GM23338 (cell line): Measurements from ENCODE around the gene GLOD5. TPM values are rescaled to one million over a fixed set of nuclear protein-coding genes. Genes with fewer than 3 reads are reported as not detected.

Experiments used
- ATAC-seq: fragments of 200-7000 bp; cut with Tn5 transposase; 3 replicates; pipeline ENCODE4 v1.9.1; 2020
- DNase-seq: peaks from one replicate; pipeline ENCODE4 v3.0.0-alpha.2; 2015; ENCODE audit warnings: low spot score
- H2AFZ ChIP-seq: fragments of 200-600 bp; sonication (generic); 2 replicates; pipeline ENCODE4 v1.8.0; 2016; ENCODE audit warnings: antibody characterized with exemption, mild to moderate bottlenecking, moderate library complexity
- H3F3A ChIP-seq: fragments of 200-600 bp; sonication (generic); replicated peaks from 2 replicates; pipeline ENCODE4 v1.8.0; 2017; ENCODE audit warnings: antibody characterized with exemption, mixed run types, low read depth
- H3K27ac ChIP-seq: fragments of 200-600 bp; sonication (generic); 2 replicates; pipeline ENCODE4 v1.6.1; 2016; ENCODE audit warnings: low read depth
- H3K27me3 ChIP-seq: fragments of 200-600 bp; sonication (generic); 2 replicates; pipeline ENCODE4 v1.8.0; 2016; ENCODE audit warnings: mild to moderate bottlenecking, mixed run types, moderate library complexity; ENCODE audit not compliant: insufficient read depth
- H3K36me3 ChIP-seq: fragments of 200-600 bp; sonication (generic); 2 replicates; pipeline ENCODE4 v1.8.0; 2016; ENCODE audit warnings: mild to moderate bottlenecking; ENCODE audit not compliant: insufficient read depth
- H3K4me1 ChIP-seq: fragments of 200-600 bp; sonication (generic); 2 replicates; pipeline ENCODE4 v1.8.0; 2016; ENCODE audit warnings: mild to moderate bottlenecking, moderate library complexity; ENCODE audit not compliant: insufficient read depth
- H3K4me2 ChIP-seq: fragments of 200-600 bp; sonication (generic); 2 replicates; pipeline ENCODE4 v1.7.1; 2017; ENCODE audit warnings: mixed run types
- H3K4me3 ChIP-seq: fragments of 200-600 bp; sonication (generic); 2 replicates; pipeline ENCODE4 v1.6.1; 2016; ENCODE audit warnings: mixed run types
- H3K79me2 ChIP-seq: fragments of 200-600 bp; sonication (generic); replicated peaks from 2 replicates; pipeline ENCODE4 v1.8.0; 2017; ENCODE audit warnings: mild to moderate bottlenecking; ENCODE audit not compliant: insufficient read depth
- H3K9me2 ChIP-seq: fragments of 200-600 bp; sonication (generic); 2 replicates; pipeline ENCODE4 v1.8.0; 2017; ENCODE audit not compliant: insufficient read depth
- H4K20me1 ChIP-seq: fragments of 200-600 bp; sonication (generic); replicated peaks from 2 replicates; pipeline ENCODE4 v1.8.0; 2017; ENCODE audit warnings: mild to moderate bottlenecking; ENCODE audit not compliant: insufficient read depth
- H3K27ac Mint-ChIP-seq: 2 replicates; pipeline ENCODE4 v1.8.0; 2020; ENCODE audit warnings: inconsistent platforms, mild to moderate bottlenecking, moderate library complexity, mixed read lengths
- H3K27me3 Mint-ChIP-seq: 3 replicates; pipeline ENCODE4 v1.8.0; 2022; ENCODE audit warnings: low read depth, mild to moderate bottlenecking, moderate library complexity, mixed read lengths, inconsistent platforms; ENCODE audit not compliant: insufficient read depth, poor library complexity
- H3K36me3 Mint-ChIP-seq: 3 replicates; pipeline ENCODE4 v1.8.0; 2021; ENCODE audit warnings: low read depth, mild to moderate bottlenecking, inconsistent platforms, moderate library complexity, mixed read lengths
- H3K4me1 Mint-ChIP-seq: 3 replicates; pipeline ENCODE4 v1.8.0; 2020; ENCODE audit warnings: mild to moderate bottlenecking, inconsistent platforms, mixed read lengths
- H3K4me3 Mint-ChIP-seq: 3 replicates; pipeline ENCODE4 v1.8.0; 2021; ENCODE audit warnings: moderate library complexity, mild to moderate bottlenecking, inconsistent platforms, mixed read lengths
- H3K9me3 Mint-ChIP-seq: 3 replicates; pipeline ENCODE4 v1.8.0; 2020; ENCODE audit warnings: moderate library complexity, mild to moderate bottlenecking, inconsistent platforms, mixed read lengths
- CTCF ChIP-seq, 2 experiments: fragments of 200-600 bp in 1 of 2; sonication (generic) in 1 of 2; conservative IDR thresholded peaks; 2 replicates each; pipeline versions ENCODE4 v1.5.1 to v1.6.1; 2016 to 2017; ENCODE audit warnings: antibody characterized with exemption in 2 of 2, low read depth in 2 of 2, mild to moderate bottlenecking in 2 of 2, moderate library complexity in 1 of 2
- EZH2 ChIP-seq: fragments of 200-600 bp; sonication (generic); IDR thresholded peaks from one replicate; pipeline ENCODE4 v1.8.0; 2017; ENCODE audit warnings: antibody characterized with exemption, mild to moderate bottlenecking, low read depth; ENCODE audit not compliant: unreplicated experiment
- EZH2phosphoT487 ChIP-seq: fragments of 200-600 bp; sonication (generic); IDR thresholded peaks from one replicate; pipeline ENCODE4 v1.8.1; 2018; ENCODE audit warnings: antibody characterized with exemption; ENCODE audit not compliant: unreplicated experiment
- JUNB ChIP-seq: IDR thresholded peaks from one replicate; pipeline ENCODE4 v1.6.1; 2016; ENCODE audit warnings: antibody characterized with exemption; ENCODE audit not compliant: unreplicated experiment
- NANOG ChIP-seq: IDR thresholded peaks from 2 replicates; pipeline ENCODE4 v1.6.1; 2016; ENCODE audit warnings: antibody characterized with exemption, borderline replicate concordance
- REST ChIP-seq: IDR thresholded peaks from one replicate; pipeline ENCODE4 v1.6.1; 2018; ENCODE audit warnings: antibody characterized with exemption; ENCODE audit not compliant: unreplicated experiment
- STAT1 ChIP-seq: IDR thresholded peaks from one replicate; pipeline ENCODE4 v1.6.1; 2016; ENCODE audit warnings: antibody characterized with exemption; ENCODE audit not compliant: unreplicated experiment
- ZNF114 ChIP-seq: fragments of 250-450 bp; sonication (Bioruptor Pico); IDR thresholded peaks from 2 replicates; pipeline ENCODE4 v1.5.0; 2020; ENCODE audit warnings: mild to moderate bottlenecking, moderate library complexity
- ZNF331 ChIP-seq: fragments of 250-450 bp; sonication (Bioruptor Pico); IDR thresholded peaks from 2 replicates; pipeline ENCODE4 v1.5.0; 2020; ENCODE audit warnings: low read depth, mild to moderate bottlenecking, moderate library complexity
- ZNF462 ChIP-seq: fragments of 250-450 bp; sonication (Bioruptor Pico); IDR thresholded peaks from 2 replicates; pipeline ENCODE4 v1.5.0; 2020; ENCODE audit warnings: mild to moderate bottlenecking, moderate library complexity
- polyA plus RNA-seq: library from polyadenylated mRNA; unstranded; fragments of >200 nt; fragmentation: Nextera tagmentation; extraction: Ambion mirVana; gene quantifications from 2 replicates; pipeline ENCODE4 v1.2.1, GENCODE V29; 2016
- total RNA-seq: library from RNA; depleted of rRNA; stranded (reverse); fragments of >200 nt; shearing (Covaris generic); gene quantifications from 2 replicates; pipeline ENCODE4 v1.2.3, GENCODE V29; 2014

Gene GLOD5
- total and polyA plus RNA-seq, 2 experiments from 2014 or later, result not detected

GRCh38 chrX:48786825-48787504, 25.4 kb downstream of the GLOD5 start (continued):
- no peak for TF ChIP-seq CTCF (conservative IDR thresholded peaks at IDR 0.05; ENCODE audit: low read depth in 2 of 2)
- no peak for TF ChIP-seq EZH2
- TF ChIP-seq JUNB, result no peak
- TF ChIP-seq REST, result no peak
- no peak for TF ChIP-seq ZNF331 (CRISPR knock-in tag)
- no peak for TF ChIP-seq EZH2phosphoT487
- no peak for TF ChIP-seq NANOG
- no peak for TF ChIP-seq ZNF114

GRCh38 chrX:48787505-48788443, 26.2 kb downstream of the GLOD5 start:
- no peaks in the 10 kb centered on the region for H3K4me1 ChIP-seq
- peaks cover 6% of the 10 kb centered on the region for H3K27me3 Mint-ChIP-seq
- H3K27me3 ChIP-seq, result no peaks in the 10 kb centered on the region
- no peak overlapping the region for H3K4me2 ChIP-seq
- no peak overlapping the region for H2AFZ ChIP-seq
- no peak overlapping the region for H3K4me3 ChIP-seq
- H3K9me2 ChIP-seq, result no peaks in the 10 kb centered on the region
- no peaks in the 10 kb centered on the region for H4K20me1 ChIP-seq
- H3K4me3 Mint-ChIP-seq, result no peak overlapping the region
- H3F3A ChIP-seq, result no peaks in the 10 kb centered on the region
- no peak overlapping the region for H3K27ac ChIP-seq
- DNase-seq (no peak), ATAC-seq (no peak)
- H3K27ac Mint-ChIP-seq, result no peak overlapping the region; the same call in 1 of the 2 replicates
- H3K36me3 ChIP-seq, result no peaks in the 10 kb centered on the region
- no peaks in the 10 kb centered on the region; the same call in 2 of the 3 replicates for H3K36me3 Mint-ChIP-seq
- no peaks in the 10 kb centered on the region; the same call in 2 of the 3 replicates for H3K9me3 Mint-ChIP-seq
- no peaks in the 10 kb centered on the region; the same call in 2 of the 3 replicates for H3K4me1 Mint-ChIP-seq
- no peaks in the 10 kb centered on the region for H3K79me2 ChIP-seq
- TF ChIP-seq STAT1, result no peak
- TF ChIP-seq ZNF462, result no peak
- TF ChIP-seq EZH2, result no peak
